ENCODE measurements around the gene RANBP1. TPM values are rescaled to one million over a fixed set of nuclear protein-coding genes. Genes with fewer than 3 reads are reported as not detected.

RANBP1 gene
- total RNA-seq, 1 donor from 2014 or later: 142 TPM

DNA sequence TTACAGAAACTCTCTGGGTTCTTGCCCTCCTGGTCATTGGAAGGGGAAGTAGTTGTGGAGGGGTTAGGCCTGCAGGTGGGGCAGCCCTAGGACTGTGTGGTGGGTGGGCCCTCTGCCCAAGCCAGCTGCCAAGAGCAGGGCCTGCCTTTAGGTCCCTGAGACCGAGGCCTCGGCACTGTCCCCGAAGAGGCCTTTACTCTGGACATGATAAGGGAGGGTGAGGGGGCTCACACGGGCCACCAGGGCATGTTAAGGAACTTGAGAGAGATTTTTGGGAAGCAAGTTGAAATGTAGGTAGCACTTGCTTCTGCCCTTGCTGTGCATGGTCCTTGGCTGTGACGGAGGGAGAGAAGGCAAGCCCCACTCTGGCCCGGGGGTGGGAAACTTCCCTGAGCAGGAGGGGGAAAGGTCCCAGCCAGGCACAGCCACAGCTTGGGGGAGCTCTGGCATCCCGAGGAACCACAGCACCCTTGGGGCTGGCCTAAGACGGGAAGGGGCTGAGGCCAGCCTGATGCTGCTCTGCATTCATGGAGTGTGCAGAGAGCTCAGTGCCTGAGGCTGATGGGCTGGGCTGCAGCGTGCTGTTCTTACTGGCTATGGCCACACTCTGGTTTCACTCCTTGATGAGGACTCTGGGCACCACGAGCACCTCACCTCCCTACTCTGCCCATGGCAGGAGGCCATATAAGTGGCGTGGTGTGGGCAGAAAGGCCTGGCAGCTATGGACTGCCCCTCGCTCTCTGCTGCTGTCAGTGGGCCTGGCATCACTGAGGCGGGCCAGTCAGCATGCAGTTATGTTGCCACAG is 7.8 kb upstream of the RANBP1 start:
- Mint-ChIP-seq H3K27me3 (ENCODE audit: unreplicated experiment) (peaks cover 17% of the 10 kb centered on the region), H3K36me3 (ENCODE audit: low read depth, unreplicated experiment) (peaks cover 22% of the 10 kb centered on the region), H3K9me3 (ENCODE audit: unreplicated experiment) (no peaks in the 10 kb centered on the region), H3K27ac (ENCODE audit: unreplicated experiment) (no peak overlapping the region), H3K4me3 (ENCODE audit: unreplicated experiment) (no peak overlapping the region), H3K4me1 (ENCODE audit: unreplicated experiment) (no peaks in the 10 kb centered on the region)
- DNase-seq (ENCODE audit: low spot score): no peak
- no peak for TF ChIP-seq CTCF (IDR thresholded peaks at IDR 0.05; ENCODE audit: unreplicated experiment)

- Mint-ChIP-seq H3K36me3 (ENCODE audit: low read depth, unreplicated experiment) (peaks cover 15% of the 10 kb centered on the region), H3K27ac (ENCODE audit: unreplicated experiment) (no peak overlapping the region)
Observed at GRCh38 chr22:20108757-20109230, 7.1 kb upstream of the RANBP1 start.

GRCh38 chr22:20109411-20110358 is 6.2 kb upstream of the RANBP1 start:
- Mint-ChIP-seq H3K27me3 (ENCODE audit: unreplicated experiment) (peaks cover 17% of the 10 kb centered on the region), H3K27ac (ENCODE audit: unreplicated experiment) (no peak overlapping the region), H3K9me3 (ENCODE audit: unreplicated experiment) (no peaks in the 10 kb centered on the region), H3K4me3 (ENCODE audit: unreplicated experiment) (peak overlapping the region; percentile 56), H3K36me3 (ENCODE audit: low read depth, unreplicated experiment) (peaks cover 15% of the 10 kb centered on the region), H3K4me1 (ENCODE audit: unreplicated experiment) (peaks cover 3% of the 10 kb centered on the region)
- no peak for DNase-seq (ENCODE audit: low spot score)
- no peak for TF ChIP-seq CTCF (IDR thresholded peaks at IDR 0.05; ENCODE audit: unreplicated experiment)

More at GRCh38 chr22:20108757-20109230, 7.1 kb upstream of the RANBP1 start:
- no peak overlapping the region for H3K4me3 Mint-ChIP-seq (ENCODE audit: unreplicated experiment)
- TF ChIP-seq CTCF (IDR thresholded peaks at IDR 0.05; ENCODE audit: unreplicated experiment): no peak
- H3K27me3 Mint-ChIP-seq (ENCODE audit: unreplicated experiment): peaks cover 17% of the 10 kb centered on the region
- H3K9me3 Mint-ChIP-seq (ENCODE audit: unreplicated experiment): no peaks in the 10 kb centered on the region
- H3K4me1 Mint-ChIP-seq (ENCODE audit: unreplicated experiment): no peaks in the 10 kb centered on the region
- no peak for DNase-seq (ENCODE audit: low spot score)

DNA sequence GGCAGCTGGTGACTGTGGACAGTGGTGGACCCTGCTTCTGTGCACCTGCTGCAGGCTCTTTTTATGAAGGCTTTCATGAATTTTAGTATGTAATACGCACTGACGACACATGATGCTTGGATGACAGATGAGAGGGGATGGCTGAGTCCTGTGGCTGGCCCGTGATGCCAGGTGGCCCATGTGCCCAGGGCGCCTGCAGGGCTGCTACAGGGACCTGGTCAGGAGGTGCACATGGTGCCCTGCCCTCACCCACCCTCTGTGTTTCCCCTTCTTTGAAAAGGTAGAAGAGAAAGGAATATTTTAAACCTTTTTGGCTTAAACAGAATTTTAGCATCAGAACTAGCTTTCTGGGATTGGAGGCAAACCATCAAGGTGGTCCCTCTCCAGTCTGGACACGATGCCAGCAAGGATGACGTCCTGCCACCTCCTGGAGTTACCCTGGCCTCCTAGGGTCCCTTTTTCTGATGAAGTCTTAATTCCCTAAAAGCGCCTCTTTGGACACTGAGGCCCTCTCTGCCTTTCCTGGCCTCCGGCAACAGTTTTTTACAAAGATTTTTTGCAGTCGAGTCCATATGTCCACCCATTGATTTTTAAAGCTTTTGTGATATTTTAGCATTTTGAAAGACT is 5.4 kb upstream of the RANBP1 start:
- H3K4me3 Mint-ChIP-seq (ENCODE audit: unreplicated experiment): no peak overlapping the region
- no peaks in the 10 kb centered on the region for H3K9me3 Mint-ChIP-seq (ENCODE audit: unreplicated experiment)
- no peak for TF ChIP-seq CTCF (IDR thresholded peaks at IDR 0.05; ENCODE audit: unreplicated experiment)
- no peak overlapping the region for H3K27ac Mint-ChIP-seq (ENCODE audit: unreplicated experiment)
- H3K27me3 Mint-ChIP-seq (ENCODE audit: unreplicated experiment): peaks cover 22% of the 10 kb centered on the region
- H3K4me1 Mint-ChIP-seq (ENCODE audit: unreplicated experiment): peaks cover 9% of the 10 kb centered on the region
- H3K36me3 Mint-ChIP-seq (ENCODE audit: low read depth, unreplicated experiment): peaks cover 16% of the 10 kb centered on the region
- no peak for DNase-seq (ENCODE audit: low spot score)

Measured in endothelial cell (in vitro differentiated cells).